Stimulated activated CD8-positive, alpha-beta memory T cell treated with anti-CD3 and anti-CD28 coated beads, Interleukin-12 subunit alpha, Interleukin-12 subunit beta, amount 100 ng/mL, for 1 hour (primary cell): Measurements from ENCODE around the gene GLTP.
"Not testable (repeated sequence)": the region's sequence is repeated elsewhere in the genome, so short reads cannot be mapped to it uniquely, and the experiment has no call there.

Experiments used
- DNase-seq: peaks from one replicate; pipeline ENCODE4 v3.0.0-alpha.2; 2020; ENCODE audit warnings: low read depth

Gene GLTP

GRCh38 chr12:109880043-109880931, at the start of gene GLTP:
Gene GLTP, minus strand, starts transcription at chr12:109880541. Its CDS starts 167 bp downstream, at chr12:109880374.
- peak; percentile 80 for DNase-seq

DNA sequence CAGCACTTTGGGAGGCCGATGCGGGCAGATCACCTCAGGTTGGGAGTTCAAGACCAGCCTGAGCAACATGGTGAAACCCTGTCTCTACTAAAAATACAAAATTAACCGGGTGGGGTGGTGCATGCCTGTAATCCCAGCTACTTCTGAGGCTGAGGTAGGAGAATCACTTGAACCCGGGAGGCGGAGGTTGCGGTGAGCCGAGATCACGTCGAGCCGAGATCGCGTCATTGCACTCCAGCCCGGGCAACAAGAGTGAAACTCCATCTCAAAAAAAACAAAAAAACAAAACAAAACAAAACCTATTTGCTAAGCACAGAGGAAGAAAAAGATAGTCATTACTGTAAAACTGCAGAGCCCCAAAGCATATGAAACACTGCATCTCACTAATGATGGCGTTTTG, 49.0 kb upstream of the GLTP start:
- DNase-seq: not testable (repeated sequence)

GRCh38 chr12:109928058-109928656, 47.8 kb upstream of the GLTP start:
- DNase-seq: no peak

GRCh38 chr12:109927622-109928021, 47.3 kb upstream of the GLTP start:
- peak; percentile 9 for DNase-seq

DNA sequence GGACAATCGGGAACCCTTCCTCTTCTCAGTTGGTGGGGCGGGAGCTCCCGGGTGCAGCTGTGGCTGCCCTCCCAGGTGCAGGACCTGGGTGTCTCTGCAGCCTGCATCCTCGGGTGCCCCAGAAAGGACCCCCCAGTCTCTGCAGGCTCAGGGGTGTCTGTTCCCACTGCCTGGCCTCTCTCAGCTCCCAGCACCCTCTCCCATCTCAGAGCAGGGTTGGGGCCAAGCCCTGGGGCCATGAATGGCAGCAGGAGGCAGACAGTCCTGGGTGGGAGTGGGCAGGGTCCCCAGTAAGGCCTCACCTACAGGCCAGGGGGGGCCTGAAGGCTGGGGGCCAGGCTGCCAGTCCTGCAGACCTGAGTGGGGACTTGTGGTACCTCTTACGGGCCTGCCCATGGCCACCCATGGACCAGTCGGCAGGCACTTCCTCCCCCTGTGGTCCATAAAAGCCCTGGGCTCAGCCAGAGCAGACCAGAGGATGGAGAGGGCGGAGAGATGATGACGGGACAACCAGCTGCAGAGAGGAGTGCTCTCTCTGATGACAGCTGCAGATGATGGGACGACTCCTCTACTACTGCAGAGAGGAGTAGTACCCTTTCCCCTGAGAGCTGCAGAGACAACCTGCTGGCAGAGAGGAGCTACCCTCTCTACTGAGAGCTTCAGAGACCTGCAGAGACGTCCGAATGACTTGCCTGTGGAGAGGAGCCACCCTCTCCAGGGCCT, 46.3 kb upstream of the GLTP start:
- no peak for DNase-seq

- DNase-seq: no peak
Observed at GRCh38 chr12:109926016-109926415, 45.7 kb upstream of the GLTP start.

- no peak for DNase-seq
Observed at GRCh38 chr12:109925185-109925840, 45.0 kb upstream of the GLTP start.

GRCh38 chr12:109923481-109924245, 43.3 kb upstream of the GLTP start:
- no peak for DNase-seq

DNA sequence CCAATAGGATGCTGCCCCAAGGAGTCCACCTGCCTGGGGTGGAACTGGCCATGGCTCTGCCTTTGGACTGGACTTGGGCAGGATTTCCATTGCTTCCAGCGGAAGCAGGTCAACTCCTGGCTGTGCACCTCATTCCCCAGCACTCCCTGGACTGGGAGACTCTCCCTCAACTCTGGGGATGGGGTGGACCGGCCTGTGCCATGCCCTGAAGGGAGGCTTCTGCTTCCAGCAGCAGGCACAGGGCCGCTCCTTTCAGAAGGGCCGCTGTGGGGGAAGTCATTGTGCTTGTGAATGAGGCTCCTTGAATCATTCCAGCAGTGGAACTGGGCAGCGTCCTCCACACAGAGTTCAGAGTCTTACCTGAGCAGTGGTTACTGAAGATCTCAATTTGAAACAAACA, 42.7 kb upstream of the GLTP start:
- DNase-seq: no peak

- no peak for DNase-seq
Observed at GRCh38 chr12:109921982-109922381, 41.6 kb upstream of the GLTP start.

DNA sequence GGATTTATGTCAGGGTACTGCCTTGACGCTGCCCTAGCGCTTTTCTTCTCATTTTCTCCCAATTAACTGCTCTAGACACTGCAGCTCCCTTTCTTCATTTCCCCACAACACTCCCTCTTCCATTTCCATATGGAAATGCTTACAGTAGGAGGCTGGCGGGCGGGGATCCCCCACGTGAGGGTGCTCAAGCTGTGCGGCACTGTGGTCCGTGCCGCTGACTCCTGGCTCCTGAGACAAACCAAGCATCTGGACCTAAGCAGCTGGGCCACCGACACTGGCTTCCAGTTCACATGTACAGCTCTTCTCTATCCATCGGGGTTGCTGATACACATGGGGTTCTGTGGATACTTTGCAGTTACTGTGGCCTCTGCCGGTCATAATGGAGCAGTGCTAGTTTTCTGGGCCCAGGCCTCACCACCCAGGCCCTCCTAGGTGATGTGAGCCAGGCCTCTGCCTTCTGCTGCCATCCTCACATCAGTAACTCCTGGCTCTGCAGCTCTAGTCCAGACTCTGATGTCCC, 40.0 kb upstream of the GLTP start:
- DNase-seq: no peak

GRCh38 chr12:109919456-109919855, 39.1 kb upstream of the GLTP start:
- DNase-seq: no peak

DNA sequence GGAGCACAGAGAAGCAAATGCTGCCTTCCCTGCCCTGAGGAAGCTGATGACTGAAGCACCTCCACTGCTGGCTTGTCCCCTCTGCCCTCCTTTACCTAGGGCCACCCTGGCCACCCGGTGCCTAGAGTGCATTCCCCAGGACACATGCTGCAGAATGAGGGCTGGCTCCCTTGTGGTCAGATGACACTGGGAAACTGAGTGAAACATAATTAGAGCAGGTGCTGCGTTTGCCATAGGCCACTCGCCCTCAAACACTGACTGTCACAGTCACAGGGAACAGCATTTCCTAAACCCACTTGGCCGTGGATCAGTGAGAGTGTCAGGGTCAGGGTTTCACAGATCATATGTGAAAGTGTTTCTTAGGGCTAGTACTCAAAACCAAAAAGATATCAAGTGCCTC, 35.7 kb upstream of the GLTP start:
- no peak for DNase-seq

GRCh38 chr12:109915171-109916040, 35.1 kb upstream of the GLTP start:
- no peak for DNase-seq

GRCh38 chr12:109914461-109914860, 34.1 kb upstream of the GLTP start:
- no peak for DNase-seq

- no peak for DNase-seq
Observed at GRCh38 chr12:109912855-109913321, 32.5 kb upstream of the GLTP start.

DNA sequence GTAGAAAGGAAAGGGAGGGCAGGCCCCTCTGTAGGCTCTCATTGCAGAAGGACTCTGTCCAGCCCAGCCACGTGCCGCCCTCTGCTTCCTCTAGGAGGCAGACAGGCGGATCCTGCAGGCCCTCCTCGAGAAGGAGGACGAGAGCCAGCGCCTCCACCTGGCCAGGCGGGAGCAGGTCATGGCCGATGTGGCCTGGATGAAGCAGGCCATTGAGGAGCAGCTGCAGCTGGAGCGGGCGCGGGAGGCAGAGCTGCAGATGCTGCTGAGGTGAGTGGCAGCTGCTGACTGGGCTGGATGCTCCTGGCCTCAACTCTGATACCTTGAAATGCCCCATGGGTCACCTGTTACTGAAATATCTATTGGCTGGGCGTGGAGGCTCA, 30.6 kb upstream of the GLTP start:
- no peak for DNase-seq

DNA sequence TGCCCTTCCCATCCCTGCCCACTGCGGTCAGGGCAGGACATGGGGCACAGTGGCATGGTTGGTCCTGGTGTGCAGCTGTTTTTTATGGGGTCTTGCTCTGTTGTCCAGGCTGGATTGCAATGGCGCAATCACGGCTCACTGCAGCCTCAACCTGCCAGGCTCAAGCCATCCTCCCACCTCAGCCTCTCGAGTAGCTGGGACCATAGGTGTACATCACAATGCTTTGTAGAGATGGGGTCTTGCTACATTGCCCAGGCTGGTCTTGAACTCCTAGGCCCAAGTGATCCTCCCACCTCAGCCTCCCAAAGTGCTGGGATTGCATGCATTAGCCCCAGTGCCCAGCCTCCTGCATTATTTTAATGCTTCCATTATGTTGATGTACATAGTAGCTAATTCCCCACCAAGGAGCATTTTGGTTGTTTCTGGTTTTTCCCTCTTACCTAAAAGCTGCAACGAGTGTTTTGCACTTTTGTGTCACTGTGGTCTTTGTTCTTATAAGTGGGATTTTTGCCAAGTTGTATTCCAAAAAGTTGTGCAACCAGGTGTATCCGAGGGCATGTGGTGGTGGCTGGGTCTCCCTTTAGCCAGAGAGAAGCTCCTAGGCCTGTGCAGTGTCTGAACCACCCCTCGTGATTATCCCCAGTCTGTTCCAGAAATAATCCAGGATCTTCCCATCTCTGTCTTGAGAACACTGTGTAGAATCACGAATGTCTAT, 30.1 kb upstream of the GLTP start:
- DNase-seq: no peak

DNA sequence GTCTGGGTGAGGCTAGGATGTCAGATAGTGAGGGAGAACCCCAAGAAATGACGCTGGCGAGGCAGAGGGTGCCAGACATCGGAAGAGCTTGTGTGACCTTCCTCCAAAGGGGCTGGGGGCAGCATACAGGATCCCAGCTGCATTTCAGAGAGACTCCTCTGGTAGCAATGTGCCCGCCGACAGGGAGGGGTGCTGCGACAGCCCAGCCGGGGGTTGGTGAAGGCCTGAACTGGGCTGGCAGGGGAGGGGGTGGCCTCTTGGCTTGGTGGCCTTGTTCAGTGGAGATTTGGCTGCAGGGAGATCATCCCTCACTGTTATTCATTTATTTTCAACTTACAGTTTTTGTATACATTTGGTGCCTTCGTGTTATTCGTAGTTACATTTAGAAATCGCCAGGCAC, 25.0 kb upstream of the GLTP start:
- DNase-seq: no peak
